Neural crest cell (in vitro differentiated cells): Measurements from ENCODE around the gene CGB1. TPM values are rescaled to one million over a fixed set of nuclear protein-coding genes. Genes with fewer than 3 reads are reported as not detected.

Experiments used
- DNase-seq: peaks from one replicate; pipeline ENCODE4 v3.0.0; 2021; ENCODE audit warnings: low read depth, mixed read lengths, low spot score
- H3K27ac Mint-ChIP-seq: one replicate; pipeline ENCODE4 v1.8.0; 2021; ENCODE audit warnings: mild to moderate bottlenecking, mixed read lengths; ENCODE audit not compliant: unreplicated experiment
- H3K27me3 Mint-ChIP-seq: 2 replicates; pipeline ENCODE4 v1.8.0; 2021; ENCODE audit warnings: low read depth, mild to moderate bottlenecking, mixed read lengths
- H3K36me3 Mint-ChIP-seq: 2 replicates; pipeline ENCODE4 v1.8.0; 2021; ENCODE audit warnings: low read depth, mild to moderate bottlenecking, mixed read lengths
- H3K4me1 Mint-ChIP-seq: 2 replicates; pipeline ENCODE4 v1.8.0; 2021; ENCODE audit warnings: mixed read lengths
- H3K4me3 Mint-ChIP-seq: one replicate; pipeline ENCODE4 v1.8.0; 2021; ENCODE audit warnings: mild to moderate bottlenecking, mixed read lengths
- H3K9me3 Mint-ChIP-seq: 2 replicates; pipeline ENCODE4 v1.8.0; 2021; ENCODE audit warnings: mixed read lengths
- total RNA-seq: library from RNA; stranded (reverse); gene quantifications from 2 replicates; pipeline ENCODE4 v1.2.1, GENCODE V29; 2021
- TF ChIP-seq, protein P1 (sequence below): fragments of 200-600 bp; sonication (generic); conservative IDR thresholded peaks from 2 replicates; pipeline ENCODE4 v1.5.0; 2021; ENCODE audit warnings: antibody characterized with exemption, mild to moderate bottlenecking

The CGB1 gene
- total RNA-seq, 1 donor from 2014 or later = not detected

DNA sequence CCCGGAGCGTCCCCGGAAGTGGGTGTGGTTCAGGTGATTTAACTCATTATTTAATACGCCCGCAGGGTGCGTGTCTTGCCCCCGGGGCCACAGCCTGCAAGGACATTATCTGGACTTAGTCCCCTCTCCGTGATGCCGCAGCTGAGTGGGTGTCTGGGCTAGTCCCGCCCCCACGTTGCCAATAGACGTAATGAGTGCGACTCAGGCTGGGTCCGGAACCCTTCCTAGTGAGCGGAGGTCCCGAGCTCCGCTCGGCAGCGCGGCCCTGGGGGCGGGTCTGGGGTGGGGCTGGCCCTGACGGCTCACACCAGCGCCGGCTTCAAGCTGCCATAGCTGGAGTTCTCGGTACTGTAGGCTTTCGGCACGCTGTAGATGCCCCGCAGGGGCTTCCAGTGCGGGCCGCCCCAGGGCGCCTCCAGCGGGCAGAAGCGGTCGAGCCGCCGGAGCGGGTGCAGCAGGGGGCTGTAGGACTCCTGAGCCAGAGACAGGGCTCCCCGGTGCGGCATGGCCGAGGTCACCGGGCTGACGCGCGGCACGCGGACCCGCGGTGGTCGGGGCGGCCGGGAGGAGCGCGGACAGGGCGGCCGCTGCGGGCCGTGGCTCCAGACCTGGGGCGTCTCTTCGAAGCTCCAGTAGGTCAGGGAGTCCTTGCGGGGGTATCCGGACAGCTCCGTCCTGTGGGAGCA is 18.9 kb downstream of the CGB1 start:
- Mint-ChIP-seq H3K4me3 (no peak overlapping the region), H3K9me3 (no peaks in the 10 kb centered on the region), H3K4me1 (peaks cover 11% of the 10 kb centered on the region), H3K27me3 (peaks cover 60% of the 10 kb centered on the region), H3K27ac (no peak overlapping the region), H3K36me3 (peaks cover 7% of the 10 kb centered on the region)
- TF ChIP-seq, protein P1, sequence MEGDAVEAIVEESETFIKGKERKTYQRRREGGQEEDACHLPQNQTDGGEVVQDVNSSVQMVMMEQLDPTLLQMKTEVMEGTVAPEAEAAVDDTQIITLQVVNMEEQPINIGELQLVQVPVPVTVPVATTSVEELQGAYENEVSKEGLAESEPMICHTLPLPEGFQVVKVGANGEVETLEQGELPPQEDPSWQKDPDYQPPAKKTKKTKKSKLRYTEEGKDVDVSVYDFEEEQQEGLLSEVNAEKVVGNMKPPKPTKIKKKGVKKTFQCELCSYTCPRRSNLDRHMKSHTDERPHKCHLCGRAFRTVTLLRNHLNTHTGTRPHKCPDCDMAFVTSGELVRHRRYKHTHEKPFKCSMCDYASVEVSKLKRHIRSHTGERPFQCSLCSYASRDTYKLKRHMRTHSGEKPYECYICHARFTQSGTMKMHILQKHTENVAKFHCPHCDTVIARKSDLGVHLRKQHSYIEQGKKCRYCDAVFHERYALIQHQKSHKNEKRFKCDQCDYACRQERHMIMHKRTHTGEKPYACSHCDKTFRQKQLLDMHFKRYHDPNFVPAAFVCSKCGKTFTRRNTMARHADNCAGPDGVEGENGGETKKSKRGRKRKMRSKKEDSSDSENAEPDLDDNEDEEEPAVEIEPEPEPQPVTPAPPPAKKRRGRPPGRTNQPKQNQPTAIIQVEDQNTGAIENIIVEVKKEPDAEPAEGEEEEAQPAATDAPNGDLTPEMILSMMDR = peak; percentile 62
- DNase-seq = peak; percentile 49

- H3K4me1 Mint-ChIP-seq = peaks cover 11% of the 10 kb centered on the region
- H3K4me3 Mint-ChIP-seq = no peak within 1 kb of the TSS
- no peak for DNase-seq
- TF ChIP-seq, protein P1 = no peak
- H3K27me3 Mint-ChIP-seq = peaks cover 55% of the 10 kb centered on the region
- H3K9me3 Mint-ChIP-seq = no peaks in the 10 kb centered on the region
- no peak within 1 kb of the TSS for H3K27ac Mint-ChIP-seq
- peaks cover 7% of the 10 kb centered on the region for H3K36me3 Mint-ChIP-seq
Measured at GRCh38 chr19:49017041-49017665, 19.5 kb downstream of the CGB1 start, which contains the start of gene LHB. TSS of gene LHB (minus strand) at chr19:49017091. CDS start at chr19:49017081, 10 bp downstream.

DNA sequence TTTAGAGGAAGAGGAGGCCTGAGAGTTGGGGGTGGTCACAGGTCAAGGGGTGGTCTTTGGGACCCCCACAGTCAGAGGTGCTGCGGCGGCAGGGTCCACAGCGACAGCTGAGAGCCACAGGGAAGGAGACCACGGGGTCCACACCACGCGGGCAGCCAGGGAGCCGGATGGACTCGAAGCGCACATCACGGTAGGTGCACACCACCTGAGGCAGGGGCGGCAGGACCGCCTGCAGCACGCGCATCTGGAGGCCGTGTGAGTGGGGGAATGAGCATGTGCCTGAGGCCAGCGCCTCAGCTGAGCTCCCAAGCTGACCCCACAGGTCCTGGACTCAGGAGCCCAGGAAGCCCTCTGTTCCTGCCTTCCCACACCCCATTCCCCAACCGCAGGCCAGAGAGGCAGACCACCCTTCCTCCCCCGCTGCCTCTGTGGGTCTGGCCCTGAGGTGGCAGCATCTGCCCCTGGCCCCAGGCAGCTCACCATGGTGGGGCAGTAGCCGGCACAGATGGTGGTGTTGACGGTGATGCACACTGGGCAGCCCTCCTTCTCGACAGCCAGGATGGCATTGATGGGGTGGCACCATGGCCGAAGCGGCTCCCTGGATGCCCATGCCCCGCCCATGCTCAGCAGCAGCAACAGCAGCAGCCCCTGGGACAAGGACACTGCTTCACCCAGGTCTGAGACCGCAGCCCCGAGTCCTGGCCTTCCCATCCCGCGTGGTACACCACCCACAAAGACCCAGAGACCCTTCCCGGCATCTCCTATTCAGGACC is 20.4 kb downstream of the CGB1 start:
- Mint-ChIP-seq H3K9me3 (no peaks in the 10 kb centered on the region), H3K27me3 (peaks cover 47% of the 10 kb centered on the region), H3K4me3 (no peak overlapping the region), H3K4me1 (peaks cover 9% of the 10 kb centered on the region), H3K27ac (no peak overlapping the region), H3K36me3 (peaks cover 7% of the 10 kb centered on the region)
- TF ChIP-seq, protein P1 = no peak
- DNase-seq = no peak

DNA sequence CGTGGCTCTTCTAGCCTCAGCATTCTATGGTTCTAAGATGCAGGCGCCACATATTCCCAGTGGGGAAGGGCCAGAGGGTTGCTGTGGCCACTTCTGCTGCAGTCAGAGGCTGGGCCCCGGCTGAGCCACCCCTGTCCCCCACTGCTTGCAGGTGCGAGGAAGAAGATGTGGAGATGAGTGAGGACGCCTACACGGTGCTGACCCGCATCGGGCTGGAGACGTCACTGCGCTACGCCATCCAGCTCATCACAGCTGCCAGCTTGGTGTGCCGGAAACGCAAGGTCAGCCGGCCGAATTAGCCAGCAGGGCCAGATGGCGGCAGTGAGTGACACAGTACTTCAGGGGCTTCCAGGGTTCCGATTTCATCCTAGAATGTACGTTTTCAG is 21.8 kb downstream of the CGB1 start:
- Mint-ChIP-seq H3K36me3 (peaks cover 10% of the 10 kb centered on the region), H3K27me3 (peaks cover 33% of the 10 kb centered on the region), H3K27ac (no peak overlapping the region), H3K4me1 (peaks cover 4% of the 10 kb centered on the region), H3K4me3 (no peak overlapping the region), H3K9me3 (no peaks in the 10 kb centered on the region)
- no peak for DNase-seq
- TF ChIP-seq, protein P1 = no peak

DNA sequence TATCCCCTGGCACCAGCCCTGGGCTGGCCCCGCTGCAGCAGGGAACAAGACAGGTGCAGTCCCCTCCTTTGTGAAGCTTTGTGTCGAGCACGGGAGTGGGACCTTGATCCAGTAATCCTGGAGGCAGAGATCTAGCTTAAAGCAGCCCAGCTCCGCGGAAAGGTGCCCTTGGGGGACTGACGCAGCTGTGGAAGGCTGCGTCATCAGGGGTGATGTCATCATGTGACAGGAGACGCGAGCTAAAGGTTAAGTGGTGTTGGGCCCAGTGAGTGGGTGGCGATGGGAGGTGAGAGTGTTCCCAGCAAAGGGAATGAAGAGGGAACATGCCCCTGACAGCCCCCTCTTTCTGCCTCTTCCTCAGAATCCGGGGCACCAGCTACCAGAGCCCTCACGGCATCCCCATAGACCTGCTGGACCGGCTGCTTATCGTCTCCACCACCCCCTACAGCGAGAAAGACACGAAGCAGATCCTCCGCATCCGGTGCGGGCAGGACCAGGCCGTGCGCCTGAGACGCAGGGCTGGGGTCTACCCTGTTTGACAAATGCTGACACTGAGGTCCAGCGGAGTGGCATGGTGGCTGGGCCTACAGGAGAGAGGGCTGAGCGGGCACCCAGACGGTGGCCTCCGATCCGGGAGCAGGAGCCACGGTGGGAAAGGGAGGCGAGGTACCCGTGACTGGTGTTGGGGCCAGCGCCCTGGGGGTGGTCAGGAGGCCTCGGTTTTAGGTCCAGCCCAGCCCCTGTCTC is 22.4 kb downstream of the CGB1 start:
- DNase-seq = no peak
- peak overlapping the region; percentile 20 for H3K27ac Mint-ChIP-seq
- H3K4me1 Mint-ChIP-seq = peaks cover 4% of the 10 kb centered on the region
- no peaks in the 10 kb centered on the region for H3K9me3 Mint-ChIP-seq
- H3K27me3 Mint-ChIP-seq = peaks cover 27% of the 10 kb centered on the region
- TF ChIP-seq, protein P1 = no peak
- H3K4me3 Mint-ChIP-seq = no peak overlapping the region
- H3K36me3 Mint-ChIP-seq = peaks cover 10% of the 10 kb centered on the region
